HG03196 (cell line): ENCODE data around the gene CAB39L.

ENCODE experiments used
- ATAC-seq: cut with Tn5 transposase; IDR thresholded peaks from one replicate; pipeline ENCODE4 v1.9.1; 2021; ENCODE audit not compliant: unreplicated experiment

Gene CAB39L

DNA sequence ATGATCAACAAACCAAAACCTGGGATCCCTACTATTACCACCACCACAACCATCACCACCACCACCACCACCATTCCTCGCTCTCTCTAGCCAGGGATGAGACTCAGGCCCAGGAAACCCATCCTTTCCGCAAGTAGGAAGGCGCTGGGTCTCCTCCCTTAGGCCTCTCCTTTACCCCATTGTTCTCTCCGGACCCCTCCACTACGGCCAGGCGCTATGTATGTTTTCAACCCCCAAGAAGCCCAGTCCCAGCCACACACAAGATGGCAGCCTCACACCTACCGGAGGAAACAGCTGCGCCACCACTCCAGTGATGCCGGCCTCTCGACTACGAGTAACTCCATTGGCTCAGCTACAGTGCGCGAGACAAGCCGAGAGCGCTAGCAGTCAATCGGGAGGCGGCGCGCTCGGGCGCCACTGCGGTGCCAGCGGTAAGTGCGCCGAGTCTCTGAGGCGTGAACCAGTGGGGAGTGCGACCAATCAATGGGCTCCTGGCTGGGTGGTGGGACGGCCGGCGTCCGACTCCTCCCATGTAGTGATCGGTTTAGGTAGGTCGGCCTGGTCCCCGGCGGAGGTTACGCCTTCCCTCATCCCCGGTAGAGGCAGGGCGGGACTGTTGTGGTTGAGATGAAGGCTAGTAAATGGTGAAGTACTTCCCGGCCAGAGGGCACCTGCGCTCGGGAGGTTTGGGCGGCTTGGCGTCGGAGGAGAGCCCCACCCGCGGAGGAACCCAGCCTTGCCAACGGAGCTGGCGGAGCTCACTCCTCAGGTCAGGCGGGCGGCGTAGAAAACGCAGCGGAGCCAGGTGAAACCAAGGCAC, at the start of gene CAB39L, which contains the start of gene SETDB2:
Gene CAB39L, minus strand, starts transcription at position 361 of the 820 bp plus-strand sequence. CDS start 61,154 bp downstream, outside the sequence.
Gene SETDB2, plus strand, starts transcription at position 571 of the 820 bp plus-strand sequence. CDS start 7,620 bp downstream, outside the sequence.
- peak; percentile 97 for ATAC-seq

DNA sequence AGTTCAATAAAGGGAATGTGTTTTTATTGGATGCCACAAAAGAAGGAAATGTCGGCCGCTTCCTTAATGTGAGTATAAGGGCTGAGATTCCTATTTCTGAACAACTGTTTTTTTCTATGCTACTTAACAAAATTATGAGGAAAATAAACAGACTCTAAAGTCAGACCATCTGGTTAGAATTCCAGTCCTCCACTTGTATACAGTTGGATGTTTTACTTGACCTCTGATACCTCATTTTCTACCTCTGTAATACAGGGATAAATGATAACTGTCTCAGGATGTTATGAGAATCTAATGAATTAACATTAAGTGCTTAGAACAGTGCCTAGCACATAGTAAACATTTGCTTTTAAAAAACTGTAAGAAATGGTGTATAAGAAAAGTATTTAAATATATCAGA, 44.7 kb upstream of the CAB39L start:
- no peak for ATAC-seq

DNA sequence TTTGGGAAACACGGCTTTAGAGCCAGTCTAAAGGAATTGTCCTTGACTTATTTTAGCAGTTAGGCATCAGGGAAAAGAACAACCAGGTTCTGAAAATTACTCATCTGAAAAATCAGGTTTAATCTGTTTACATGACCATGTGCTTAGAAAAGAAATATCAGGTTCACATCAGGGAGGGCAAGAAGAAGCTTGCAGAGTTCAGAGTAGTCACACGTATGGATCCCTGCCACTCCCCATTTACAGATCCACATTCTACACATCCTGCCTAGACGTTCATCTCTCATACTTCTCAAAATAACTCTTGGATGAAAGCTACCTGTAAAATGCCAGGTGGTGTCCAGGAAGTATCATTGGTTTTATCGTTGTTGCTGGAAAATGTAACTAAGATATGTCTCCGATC, 37.9 kb upstream of the CAB39L start:
- ATAC-seq = no peak

DNA sequence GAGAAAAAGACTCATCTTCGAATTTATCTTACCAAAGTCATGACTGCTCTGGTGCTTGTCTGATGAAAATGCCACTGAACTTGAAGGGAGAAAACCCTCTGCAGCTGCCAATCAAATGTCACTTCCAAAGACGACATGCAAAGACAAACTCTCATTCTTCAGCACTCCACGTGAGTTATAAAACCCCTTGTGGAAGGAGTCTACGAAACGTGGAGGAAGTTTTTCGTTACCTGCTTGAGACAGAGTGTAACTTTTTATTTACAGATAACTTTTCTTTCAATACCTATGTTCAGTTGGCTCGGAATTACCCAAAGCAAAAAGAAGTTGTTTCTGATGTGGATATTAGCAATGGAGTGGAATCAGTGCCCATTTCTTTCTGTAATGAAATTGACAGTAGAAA, 32.7 kb upstream of the CAB39L start:
- ATAC-seq = no peak

DNA sequence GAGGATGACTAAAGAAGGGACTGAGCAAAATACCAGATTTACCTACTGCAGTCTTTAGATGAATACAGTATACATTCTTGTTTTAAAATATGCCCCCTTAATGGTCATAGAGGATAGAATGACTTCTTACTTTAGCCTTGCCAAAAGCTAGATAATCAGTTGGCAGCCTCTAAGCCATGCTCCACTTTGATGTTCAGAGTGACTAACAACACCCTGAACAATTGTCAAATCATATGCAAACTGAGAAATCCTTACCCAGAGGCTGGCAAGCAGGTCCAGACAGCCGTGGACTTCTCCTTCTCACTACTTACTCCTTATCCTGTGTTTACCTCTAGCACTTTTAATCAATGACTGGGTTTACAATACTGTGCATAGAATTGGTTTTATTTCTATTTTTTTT, 28.3 kb upstream of the CAB39L start:
- ATAC-seq = no peak

DNA sequence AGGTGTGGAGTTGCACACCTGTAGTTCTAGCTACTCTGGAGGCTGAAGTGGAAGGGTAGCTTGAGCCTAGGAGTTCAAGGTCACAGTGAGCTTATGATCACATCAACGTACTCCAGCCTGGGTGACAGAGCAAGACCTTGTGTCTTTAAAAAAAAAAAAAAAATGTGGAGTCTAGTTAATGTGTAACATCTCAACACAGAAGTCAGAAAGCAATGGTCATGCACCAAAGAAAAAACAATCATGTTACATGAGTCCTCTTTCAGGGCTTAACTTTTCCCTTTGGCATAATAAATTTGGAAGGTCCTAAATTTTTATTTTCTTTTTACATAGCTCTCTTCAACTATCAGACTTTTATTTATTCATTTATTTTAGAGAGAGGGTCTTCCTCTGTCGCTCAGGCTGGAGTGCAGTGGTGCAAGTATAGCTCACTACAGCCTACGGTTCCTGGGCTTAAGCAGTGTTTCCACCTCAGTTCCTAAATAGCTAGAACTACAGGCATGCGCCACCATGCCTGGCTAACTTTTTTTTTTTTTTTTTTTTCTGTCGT, 22.5 kb upstream of the CAB39L start:
- no peak for ATAC-seq

DNA sequence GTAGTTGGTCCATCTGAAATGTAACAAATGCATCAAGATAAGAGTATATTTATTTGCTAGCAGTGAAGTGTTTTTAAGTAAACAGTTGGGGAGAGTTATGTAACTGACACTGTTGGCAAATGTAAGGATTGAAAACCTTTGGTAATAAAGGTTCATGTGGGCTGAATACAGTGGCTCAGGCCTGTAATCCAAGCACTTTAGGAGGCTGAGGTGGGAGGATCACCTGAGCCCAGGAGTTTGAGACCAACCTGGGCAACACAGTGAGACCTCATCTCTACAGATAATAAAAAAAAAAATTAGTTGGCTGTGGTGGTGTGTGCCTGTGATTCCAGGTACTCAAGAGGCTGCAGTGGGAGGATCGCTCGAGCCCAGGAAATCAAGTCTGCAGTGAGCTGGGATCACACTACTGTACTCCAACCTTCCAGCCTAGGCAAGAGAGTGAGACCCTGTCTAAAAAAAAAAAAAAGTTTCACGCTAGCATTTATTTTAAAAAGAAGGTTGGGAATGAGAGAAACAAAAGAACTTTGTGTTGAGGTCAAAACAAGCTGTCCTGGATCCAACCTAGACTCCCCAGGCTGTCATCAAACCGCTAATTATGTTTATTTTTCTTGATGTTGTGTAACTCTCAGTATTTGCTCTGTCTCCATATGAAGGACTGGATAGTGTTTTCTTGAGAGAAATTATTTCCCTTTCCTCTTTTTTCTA, 20.9 kb upstream of the CAB39L start:
- ATAC-seq = no peak

DNA sequence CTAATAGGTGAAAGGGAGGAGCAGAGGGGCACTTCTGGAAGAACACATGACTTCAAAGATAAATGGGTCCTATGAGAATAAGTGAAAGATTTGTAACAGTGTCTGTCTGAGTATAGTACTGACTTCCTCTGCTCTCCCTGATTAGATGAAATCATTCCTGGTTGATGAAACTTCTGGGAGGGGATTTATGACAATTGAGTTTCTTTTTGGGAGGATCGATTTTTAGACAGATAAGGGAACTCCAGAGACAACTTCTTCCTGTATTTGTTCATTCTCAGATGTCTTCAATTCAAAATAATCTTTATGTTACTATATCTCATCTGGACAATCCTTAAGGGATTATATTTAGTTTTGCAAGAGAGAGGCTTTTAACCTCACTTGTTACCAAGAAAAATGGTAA, 20.2 kb upstream of the CAB39L start:
- no peak for ATAC-seq

DNA sequence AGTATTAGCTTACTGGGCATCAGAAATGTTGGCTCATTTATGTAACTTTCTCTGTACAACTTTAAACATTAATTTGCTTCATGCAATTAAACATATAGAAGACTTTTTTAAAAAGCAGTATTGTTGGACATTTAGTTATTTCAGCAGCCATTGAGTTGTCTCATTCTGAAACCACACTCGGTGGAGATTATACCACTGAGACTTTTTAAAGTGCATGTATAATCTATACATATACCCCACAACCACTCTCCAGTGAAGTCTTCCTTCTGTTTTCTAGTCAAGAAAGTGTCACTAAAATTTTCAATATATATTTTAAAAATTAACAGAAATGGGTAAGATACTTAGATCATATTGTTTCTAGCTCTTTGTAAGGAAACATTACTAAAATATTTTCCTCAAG, 15.7 kb upstream of the CAB39L start:
- no peak for ATAC-seq

DNA sequence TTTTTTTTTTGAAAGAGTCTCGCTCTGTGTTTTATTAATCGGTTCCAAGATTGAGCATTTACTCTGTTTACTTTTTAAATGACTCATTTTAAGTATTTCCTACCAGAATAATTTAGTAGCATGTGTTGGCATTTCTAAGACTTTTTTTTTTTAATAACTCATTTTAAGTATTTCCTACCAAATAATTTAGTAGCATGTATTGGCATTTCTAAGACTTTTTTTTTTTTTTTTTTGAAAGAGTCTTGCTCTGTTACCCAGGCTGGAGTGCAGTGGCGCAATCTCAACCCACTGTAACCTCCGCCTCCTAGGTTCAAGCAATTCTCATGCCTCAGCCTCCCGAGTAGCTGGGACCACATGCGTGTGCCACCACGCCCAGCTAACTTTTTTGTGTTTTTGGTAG, 13.4 kb upstream of the CAB39L start:
- no peak for ATAC-seq

DNA sequence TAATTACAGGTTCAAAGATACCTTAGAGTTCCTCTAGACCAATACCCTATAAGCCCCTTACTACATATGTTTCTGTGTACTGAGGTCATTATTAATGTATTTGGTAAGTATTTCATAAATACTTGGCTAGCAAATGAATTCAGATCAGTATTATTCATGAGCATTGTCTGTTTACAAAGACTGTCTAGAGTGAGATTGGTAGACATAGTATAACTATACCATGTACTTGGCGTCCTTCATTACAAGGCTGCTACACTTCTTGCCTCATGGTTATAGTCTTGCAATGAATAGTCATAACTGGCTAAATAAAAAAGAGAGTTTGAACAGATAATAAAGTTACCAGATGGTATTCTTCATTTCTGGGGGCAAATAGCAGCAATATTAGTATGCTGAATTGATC, 12.3 kb upstream of the CAB39L start:
- no peak for ATAC-seq

DNA sequence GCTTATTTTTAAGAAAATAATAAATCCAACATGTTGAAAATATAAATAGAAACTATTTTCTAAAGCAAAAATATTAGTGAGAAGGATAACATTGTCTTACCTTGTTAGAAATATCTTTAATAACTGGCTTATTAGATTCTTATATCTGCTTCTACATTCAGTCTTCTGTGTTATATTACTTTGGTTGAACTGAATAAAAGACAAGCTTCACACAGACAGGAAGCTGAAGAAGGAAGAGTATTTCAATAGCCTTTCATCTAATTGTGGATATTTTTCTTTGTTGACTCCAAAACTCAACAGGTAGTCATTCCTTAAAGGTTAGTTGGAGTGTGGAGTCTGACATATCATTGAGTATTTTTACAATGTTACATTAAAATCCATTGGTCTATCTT, 11.1 kb upstream of the CAB39L start:
- peak; percentile 19 for ATAC-seq

DNA sequence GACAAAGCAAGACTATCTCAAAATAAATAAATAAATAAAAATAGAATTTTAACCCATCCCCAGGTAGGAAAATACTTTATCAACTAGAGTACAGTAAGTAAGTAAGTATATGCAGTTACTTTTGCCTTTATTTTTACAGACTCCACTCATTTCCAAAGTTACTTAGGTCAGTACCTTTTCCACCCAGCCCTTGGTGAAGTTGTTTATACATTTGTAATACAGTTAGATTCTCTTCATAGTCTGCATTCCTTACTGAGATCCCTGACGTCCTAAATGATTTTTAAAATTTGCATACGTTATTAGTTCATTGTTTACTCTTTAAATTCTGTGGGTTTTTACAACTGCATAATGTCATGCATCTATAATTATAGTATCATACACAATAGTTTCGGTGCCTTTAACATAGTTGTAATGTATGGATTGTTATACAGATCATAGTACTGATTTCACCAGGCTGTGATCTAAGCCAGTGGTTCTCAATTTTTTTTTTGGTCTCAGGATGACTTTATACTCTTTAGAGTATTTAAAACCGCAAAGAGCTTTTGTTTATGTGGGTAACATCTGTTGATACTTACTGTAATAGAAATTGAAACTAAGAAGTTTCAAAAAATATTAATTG, 10.6 kb upstream of the CAB39L start:
- peak; percentile 87 for ATAC-seq

DNA sequence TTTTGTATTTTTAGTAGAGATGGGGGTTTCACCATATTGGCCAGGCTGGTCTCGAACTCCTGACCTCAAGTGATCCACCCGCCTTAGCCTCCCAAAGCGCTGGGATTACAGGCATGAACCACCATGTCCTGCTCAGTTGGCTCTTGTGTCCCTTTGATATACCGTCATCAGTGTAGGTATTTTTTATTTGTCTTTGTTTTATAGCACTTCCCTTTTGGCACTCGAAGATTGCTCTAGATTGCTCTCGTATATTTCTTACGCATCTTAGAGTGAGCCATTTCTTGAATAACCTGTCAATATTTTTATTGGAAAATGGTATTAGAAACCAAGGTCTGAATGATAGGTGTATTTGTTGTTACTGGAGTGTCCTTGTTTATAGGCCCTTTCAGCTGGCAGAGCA, 9.6 kb upstream of the CAB39L start:
- ATAC-seq = no peak

DNA sequence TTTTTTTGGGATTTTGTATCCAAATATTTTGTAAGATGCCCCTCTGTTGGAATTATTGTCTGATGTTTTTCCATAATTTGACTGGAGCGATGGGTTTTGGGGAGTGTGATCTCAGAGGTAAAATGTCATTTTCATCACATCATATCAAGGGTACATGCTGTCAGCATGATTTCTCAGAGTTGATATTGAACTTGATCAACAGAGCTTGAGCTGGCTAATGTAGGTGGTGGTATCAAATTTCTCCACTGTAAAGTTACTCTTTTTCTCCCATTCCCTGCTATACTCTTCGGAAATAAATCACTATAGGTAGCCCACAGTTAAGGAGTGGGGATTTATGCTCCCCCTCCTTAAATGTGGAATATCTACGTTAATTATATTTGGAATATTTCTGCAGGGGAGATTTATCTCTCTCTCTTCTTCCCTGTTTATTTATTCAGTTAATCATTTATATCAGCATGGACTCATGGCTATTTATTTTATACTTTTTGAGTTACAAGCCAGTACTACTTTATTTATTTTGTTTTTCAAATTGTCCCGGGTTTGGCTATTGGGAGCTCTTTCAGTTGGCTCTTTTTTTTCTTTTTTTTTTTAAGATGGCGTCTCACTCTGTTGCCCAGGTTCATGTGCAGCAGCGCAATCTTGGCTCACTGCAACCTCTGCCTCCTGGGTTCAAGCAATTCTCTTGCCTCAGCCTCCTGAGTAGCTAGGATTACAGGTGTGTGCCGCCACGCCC, 9.0 kb upstream of the CAB39L start:
- no peak for ATAC-seq

DNA sequence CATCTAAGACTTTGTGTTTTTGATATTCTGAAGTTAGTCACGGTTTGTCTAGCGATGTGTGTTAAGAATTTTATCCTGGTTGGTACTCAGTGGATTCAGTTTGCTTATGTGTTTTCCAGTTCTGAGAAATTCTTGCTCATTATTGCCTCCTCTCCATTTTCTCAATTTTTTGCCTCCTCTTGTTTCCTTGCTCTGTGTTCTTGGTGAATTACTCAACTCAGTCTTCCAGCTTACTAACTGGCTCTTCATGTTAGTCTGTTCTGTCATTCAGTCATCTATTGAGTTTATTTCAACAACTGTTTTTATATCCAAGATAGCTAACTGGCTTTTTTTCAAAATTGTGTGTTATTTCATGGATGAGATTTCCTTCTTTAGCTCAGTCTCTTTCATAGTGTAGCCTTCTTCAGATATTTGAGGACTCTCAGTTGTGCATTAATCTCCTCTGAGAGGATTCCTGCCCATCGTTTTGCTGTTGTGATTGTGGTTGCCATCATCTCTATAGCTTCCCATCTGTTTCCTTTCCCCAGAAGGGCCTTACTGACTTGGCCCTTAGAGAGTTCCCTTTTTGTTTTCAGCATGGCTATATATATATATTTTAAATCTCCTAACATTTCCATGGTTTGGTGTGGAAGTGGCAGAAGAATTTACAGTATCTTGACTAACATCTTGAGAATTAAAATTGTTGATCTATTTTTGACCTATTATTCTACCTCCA, 6.4 kb upstream of the CAB39L start:
- ATAC-seq = no peak

DNA sequence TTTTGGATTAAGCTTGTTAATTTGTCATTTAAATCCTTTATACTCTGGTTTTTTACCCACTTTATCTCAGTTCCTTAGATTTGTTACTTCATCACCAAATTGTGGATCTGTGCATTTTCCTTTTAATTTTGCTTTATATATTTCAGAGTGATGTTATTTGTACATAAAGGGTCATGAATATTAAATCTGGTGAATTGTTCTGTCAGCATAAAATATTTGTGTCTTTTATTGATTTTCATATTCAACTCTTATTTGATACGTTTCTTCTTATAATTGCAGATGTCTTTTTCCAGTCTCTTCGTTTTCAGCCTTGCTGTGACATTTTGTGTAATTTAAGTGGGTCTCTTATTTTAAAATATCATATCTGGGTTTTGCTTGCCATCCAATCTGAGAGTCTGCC, 4.9 kb upstream of the CAB39L start:
- ATAC-seq = no peak

DNA sequence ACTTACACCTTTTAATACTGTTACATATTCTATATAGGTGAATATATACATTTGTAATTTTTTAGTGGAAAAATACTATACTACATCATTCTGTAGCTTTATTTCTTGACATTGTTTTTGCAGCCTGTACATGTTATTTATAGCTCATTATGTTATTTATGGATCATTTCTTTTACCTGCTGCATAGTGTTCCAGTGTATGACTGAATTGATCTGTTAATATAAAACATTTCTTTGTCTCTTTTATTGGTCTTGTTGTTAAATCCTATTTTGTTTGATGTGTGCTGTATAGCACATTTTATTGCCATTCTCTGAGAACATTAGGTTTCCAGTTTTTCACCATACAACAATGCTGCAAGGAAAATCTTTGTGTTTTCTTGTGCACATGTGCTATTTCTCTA, 2.6 kb upstream of the CAB39L start:
- ATAC-seq = no peak

DNA sequence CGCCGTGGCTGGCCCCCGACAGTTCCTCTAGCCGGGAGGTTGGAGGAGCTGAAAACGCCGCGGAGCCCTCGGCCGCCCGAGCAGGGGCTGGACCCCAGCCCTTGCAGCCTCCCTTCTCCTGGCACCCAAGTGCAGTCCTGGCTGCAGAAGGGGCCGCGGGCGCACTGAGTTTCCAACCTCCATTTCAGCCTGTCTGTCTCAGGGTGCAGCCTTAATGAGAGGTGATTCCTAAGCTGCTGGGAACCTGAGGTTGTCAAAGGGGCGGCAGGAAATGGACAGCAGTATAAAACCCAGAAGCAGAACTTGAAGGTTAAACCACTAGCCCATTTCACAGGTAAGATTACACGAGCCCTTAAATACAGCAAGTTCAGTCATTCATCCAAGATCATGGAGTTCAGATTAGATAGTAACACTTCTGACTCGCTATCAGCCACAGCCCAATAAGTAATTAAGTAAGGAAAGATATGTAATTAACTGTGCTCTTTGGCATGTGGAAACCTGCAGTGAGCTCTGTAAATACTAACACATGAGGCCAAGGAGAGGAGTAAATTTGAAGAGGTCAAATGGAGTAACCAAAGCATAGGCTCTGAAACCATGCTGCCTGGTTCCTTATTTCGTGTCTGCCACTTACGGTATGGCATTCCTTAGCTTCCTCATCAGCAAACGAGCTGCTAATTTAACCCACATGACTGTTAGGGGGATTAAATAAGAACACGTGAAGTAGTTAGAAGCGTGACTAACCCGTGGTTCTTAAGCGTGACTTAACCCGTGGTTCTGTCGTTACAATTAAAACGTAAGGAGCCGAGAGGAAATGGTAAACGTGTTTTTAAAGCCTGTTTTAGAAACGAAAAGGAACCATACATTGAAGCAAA, 896 bp upstream of the CAB39L start:
- no peak for ATAC-seq

DNA sequence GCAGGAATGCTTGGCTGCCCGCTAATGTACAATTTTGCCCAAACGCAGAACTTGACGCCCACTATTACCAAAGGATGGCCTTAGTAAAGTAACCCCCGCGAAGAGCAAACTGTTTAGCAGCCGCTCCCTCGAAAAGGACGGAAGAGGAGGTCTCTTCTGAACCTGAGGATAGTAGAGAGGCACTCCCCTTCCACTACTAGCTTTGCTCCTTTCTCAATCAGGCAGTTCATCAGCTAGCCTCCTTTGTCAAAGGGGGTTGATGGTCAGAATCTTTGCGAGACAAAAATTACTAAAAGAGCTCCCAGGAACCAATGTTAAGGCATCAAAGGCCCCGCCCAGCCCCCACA, 534 bp downstream of the CAB39L start:
- ATAC-seq = no peak
